Measurements from ENCODE around the gene HLA-DOB.
"Not testable (repeated sequence)": the region's sequence is repeated elsewhere in the genome, so short reads cannot be mapped to it uniquely, and the experiment has no call there.

The HLA-DOB gene

DNA sequence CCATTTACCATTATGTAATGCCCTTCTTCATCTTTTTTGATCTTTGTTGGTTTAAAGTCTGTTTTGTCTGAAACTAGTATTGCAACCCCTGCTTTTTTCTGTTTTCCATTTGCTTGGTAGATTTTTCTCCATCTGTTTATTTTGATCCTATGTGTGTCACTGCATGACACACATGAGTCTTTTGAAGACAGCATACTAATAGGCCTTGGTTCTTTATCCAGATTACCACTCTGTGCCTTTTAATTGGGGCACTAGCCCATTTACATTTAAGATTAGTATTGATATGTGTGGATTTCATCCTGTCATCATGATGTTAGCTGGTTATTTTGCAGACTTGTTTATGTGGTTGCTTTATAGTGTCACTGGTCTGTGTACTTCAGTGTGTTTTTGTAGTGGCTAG lies 11.4 kb downstream of the HLA-DOB start:
- not testable (repeated sequence) for H3K27ac Mint-ChIP-seq; H3K4me3 Mint-ChIP-seq; H3K36me3 Mint-ChIP-seq; H3K9me3 Mint-ChIP-seq (ENCODE audit: low read depth)
- peaks cover 22% of the 10 kb centered on the region for H3K27me3 Mint-ChIP-seq
- peaks cover 13% of the 10 kb centered on the region for H3K4me1 Mint-ChIP-seq (ENCODE audit: low read depth)

DNA sequence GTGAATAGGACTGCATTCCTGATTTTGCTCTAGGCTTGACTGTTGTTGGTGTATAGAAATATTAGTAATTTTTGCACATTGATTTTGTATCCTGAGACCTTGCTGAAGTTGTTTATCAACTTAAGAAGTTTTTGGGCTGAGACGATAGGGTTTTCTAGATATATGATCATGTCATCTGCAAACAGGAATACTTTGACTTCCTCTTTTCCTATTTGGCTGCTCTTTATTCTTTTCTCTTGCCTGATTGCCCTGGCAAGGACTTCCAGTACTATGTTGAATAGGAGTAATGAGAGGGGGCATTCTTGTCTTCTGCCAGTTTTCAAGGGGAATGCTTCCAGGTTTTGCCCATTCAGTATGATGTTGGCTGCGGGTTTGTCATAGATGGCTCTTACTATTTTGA lies 13.4 kb downstream of the HLA-DOB start:
- H3K4me1 Mint-ChIP-seq (ENCODE audit: low read depth), result peaks cover 13% of the 10 kb centered on the region
- H3K27me3 Mint-ChIP-seq, result peaks cover 31% of the 10 kb centered on the region
- H3K9me3 Mint-ChIP-seq (ENCODE audit: low read depth), result peaks cover 7% of the 10 kb centered on the region
- no peak overlapping the region for H3K4me3 Mint-ChIP-seq
- H3K36me3 Mint-ChIP-seq, result peaks cover 13% of the 10 kb centered on the region
- H3K27ac Mint-ChIP-seq, result no peak overlapping the region

DNA sequence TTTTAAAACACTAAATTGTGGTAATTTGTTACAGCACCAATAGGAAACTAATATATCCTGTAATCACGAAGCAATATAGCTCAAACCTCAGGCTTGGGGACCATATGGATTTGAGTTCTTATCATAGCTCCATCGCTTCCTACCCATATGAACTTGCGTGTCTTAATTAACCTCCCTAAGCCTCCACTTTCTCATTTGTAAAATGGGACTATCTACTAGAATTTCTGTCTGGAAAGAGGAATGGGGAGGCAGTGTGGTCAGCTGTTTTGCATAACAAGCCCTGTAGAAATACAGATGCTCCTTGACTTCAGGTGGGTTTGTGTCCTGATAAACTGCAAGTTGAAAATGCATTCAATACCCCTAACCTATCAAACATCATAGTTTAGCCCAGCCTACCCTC lies 17.1 kb downstream of the HLA-DOB start:
- Mint-ChIP-seq H3K36me3 (peaks cover 11% of the 10 kb centered on the region), H3K4me1 (ENCODE audit: low read depth) (peaks cover 14% of the 10 kb centered on the region)

DNA sequence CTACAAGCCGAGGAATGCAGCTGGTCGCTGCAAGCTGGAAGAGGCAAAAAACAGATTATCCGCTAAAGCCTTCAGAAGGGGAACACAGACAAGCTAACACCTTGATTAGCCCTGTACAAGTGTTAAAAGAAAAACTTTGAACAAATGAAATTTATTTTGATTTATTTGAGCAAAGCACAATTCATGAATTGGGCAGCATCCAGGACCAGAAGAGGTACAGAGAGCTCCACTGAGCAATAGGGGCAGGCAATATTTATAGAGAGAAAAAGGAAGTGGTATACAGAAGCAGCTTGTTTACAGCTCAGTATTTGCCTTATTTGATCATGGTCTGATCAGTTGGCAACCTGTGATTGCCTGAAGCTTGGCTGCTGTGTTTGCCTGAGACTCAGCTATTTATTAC lies 17.6 kb downstream of the HLA-DOB start:
- no peak overlapping the region for H3K4me3 Mint-ChIP-seq
- no peak overlapping the region for H3K27ac Mint-ChIP-seq
- H3K4me1 Mint-ChIP-seq (ENCODE audit: low read depth), result peaks cover 20% of the 10 kb centered on the region
- H3K9me3 Mint-ChIP-seq (ENCODE audit: low read depth), result peaks cover 8% of the 10 kb centered on the region
- H3K36me3 Mint-ChIP-seq, result peaks cover 8% of the 10 kb centered on the region
- H3K27me3 Mint-ChIP-seq, result peaks cover 31% of the 10 kb centered on the region

More for the DNA sequence above, 17.1 kb downstream of the HLA-DOB start:
- peaks cover 35% of the 10 kb centered on the region for H3K27me3 Mint-ChIP-seq
- H3K4me3 Mint-ChIP-seq, result no peak overlapping the region
- peaks cover 8% of the 10 kb centered on the region for H3K9me3 Mint-ChIP-seq (ENCODE audit: low read depth)
- H3K27ac Mint-ChIP-seq, result no peak overlapping the region

DNA sequence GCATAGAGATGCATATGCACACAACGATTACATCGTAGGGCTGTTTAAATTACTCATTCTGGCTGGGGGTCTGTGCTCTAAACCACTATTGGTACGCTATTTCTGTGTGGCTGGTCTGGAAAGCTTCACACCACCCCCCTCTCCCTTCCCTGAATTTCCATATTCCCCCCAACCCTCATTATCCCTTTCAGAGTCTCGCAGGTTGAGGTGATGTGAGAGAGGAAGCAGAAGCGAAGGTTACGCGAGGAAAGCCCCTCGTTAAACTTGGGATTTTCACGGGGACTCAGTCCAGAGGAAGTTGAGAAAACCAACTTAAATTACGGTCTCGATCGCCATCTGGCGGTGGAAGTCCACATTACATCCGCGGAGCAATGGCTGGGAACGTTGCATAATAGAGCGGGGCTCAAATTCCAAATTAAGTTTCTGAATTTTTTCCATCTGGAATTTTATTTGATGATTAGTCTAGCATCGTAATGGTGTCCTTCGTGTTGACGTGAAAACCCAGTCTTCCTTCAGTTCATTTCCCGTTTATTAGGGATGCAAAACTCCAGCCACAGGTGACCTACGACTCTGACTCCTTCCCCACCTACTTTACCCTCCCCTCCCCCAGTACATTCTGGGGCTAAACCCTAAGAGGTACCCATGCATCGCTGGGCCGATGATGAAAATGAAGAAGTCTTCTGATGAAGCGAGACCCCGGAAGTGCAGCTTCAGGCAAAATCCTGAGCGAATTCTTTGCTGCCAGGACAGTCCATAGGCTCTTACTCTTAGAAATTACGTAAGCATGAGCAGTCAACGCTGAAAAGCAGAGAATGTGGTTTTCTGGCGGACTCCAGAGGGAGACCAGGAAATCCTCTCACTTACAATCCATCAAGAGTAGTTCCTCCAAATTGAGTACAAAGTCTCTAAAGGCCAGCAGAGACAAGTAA lies 19.7 kb downstream of the HLA-DOB start:
- H3K4me1 Mint-ChIP-seq (ENCODE audit: low read depth), result peaks cover 27% of the 10 kb centered on the region
- H3K27ac Mint-ChIP-seq, result no peak overlapping the region
- H3K27me3 Mint-ChIP-seq, result peaks cover 22% of the 10 kb centered on the region
- peaks cover 8% of the 10 kb centered on the region for H3K9me3 Mint-ChIP-seq (ENCODE audit: low read depth)
- H3K36me3 Mint-ChIP-seq, result peaks cover 8% of the 10 kb centered on the region
- peak overlapping the region; percentile 77 for H3K4me3 Mint-ChIP-seq

DNA sequence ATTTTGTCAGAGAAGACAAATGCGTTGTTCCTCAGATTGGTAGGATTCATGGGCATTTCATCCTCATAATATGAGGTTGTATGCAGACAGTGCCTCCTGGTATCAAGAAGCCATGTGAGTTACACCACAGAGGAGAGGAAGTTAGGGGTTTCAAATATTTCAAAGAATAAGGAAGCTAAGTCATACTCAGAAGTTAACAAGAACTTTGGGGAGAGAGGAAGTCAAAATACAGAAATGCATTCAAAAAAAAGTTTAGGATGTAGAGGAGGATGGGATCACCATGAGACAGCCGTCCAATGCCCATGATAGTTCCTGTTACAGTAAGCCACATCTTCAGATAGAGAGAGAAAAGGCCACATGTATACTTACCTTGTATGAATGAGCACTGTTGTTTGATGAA lies 22.3 kb downstream of the HLA-DOB start:
- H3K4me3 Mint-ChIP-seq, result no peak overlapping the region
- H3K4me1 Mint-ChIP-seq (ENCODE audit: low read depth), result peaks cover 27% of the 10 kb centered on the region
- H3K36me3 Mint-ChIP-seq, result peaks cover 5% of the 10 kb centered on the region
- H3K9me3 Mint-ChIP-seq (ENCODE audit: low read depth), result peaks cover 8% of the 10 kb centered on the region
- no peak overlapping the region for H3K27ac Mint-ChIP-seq
- H3K27me3 Mint-ChIP-seq, result peaks cover 15% of the 10 kb centered on the region

DNA sequence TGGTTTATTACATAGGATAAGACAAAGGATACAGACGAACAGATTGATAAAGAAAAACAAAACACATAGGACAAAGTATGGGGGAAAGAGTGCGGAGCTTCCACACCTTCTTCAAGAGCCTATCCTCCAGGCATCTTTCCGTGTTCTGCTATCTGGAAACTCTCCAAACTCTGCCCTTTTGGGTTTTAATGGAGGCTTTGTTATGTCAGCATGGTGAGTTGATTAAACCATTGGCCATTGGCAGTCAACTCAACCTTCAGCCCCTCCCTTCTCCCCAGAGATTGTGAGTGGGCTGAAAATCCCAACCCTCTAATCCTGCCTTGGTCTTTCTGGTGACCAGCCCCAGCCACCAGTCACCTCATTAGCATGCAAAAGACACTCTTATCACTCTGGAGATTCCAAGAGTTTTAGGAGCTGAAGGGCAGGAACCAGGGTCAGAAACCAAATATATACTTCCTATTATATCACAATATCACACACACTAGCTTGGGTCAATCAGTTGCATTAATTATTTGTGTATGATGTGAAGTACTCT lies 23.8 kb downstream of the HLA-DOB start:
- no peak overlapping the region for H3K4me3 Mint-ChIP-seq
- peaks cover 27% of the 10 kb centered on the region for H3K4me1 Mint-ChIP-seq (ENCODE audit: low read depth)
- H3K27me3 Mint-ChIP-seq, result peaks cover 9% of the 10 kb centered on the region
- no peak overlapping the region for H3K27ac Mint-ChIP-seq
- H3K9me3 Mint-ChIP-seq (ENCODE audit: low read depth), result no peaks in the 10 kb centered on the region
- H3K36me3 Mint-ChIP-seq, result no peaks in the 10 kb centered on the region

DNA sequence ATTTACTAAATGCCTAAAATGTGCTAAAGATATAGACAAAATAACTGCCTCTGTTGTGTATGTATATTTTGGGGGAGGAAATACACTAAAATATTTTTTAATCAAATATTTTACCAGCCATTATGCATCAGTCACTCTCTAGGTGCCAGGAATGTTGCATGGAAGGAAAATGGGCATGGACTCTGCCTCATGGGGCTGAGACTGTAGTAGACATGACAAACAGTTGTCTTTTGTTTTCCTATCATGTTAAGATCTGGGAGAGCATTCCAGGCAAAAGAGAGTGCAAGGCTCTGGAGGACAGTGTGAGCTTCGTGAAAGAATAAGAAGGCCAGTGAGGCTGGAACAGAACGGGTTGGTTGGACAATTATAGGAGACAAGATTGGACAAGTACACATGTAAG lies 26.5 kb downstream of the HLA-DOB start:
- peaks cover 13% of the 10 kb centered on the region for H3K27me3 Mint-ChIP-seq
- H3K4me3 Mint-ChIP-seq, result no peak overlapping the region
- H3K4me1 Mint-ChIP-seq (ENCODE audit: low read depth), result peaks cover 18% of the 10 kb centered on the region
- no peaks in the 10 kb centered on the region for H3K9me3 Mint-ChIP-seq (ENCODE audit: low read depth)
- no peak overlapping the region for H3K27ac Mint-ChIP-seq
- H3K36me3 Mint-ChIP-seq, result no peaks in the 10 kb centered on the region

DNA sequence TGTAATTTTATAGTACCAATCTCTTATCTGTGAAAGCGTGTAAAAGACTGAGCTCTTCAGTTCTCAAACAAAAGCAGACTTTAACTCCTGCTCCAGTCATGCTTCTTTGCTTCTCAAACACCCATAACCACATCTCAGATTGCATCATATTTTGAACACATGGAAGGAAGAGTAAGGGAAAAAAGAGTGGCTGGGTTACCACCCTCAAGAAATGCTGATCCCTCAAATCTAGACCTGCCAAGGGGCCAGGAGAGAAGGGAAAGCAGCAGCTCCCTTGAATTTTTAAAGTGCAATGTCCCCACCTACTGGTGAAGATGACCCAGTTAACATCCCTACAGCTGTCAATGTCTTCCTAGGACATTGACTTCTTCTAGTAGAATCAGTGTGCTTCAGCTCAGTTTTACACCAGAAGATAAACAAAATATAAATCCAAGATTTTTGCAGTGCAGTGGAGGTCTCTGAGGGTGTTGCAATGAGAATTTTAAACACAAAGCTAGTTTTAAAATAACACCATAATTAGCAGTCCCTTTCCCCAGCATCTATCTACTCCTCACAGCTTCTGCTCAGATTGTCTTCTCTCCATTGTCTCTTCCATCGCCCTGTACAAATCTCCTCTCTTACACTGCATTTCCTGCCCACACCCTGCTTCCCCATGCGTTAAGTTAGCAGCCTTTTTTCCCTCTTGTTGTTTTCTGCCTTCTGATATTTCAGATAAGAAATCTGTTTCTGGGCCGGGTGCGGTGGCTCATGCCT lies 30.8 kb downstream of the HLA-DOB start:
- H3K4me3 Mint-ChIP-seq, result no peak overlapping the region

DNA sequence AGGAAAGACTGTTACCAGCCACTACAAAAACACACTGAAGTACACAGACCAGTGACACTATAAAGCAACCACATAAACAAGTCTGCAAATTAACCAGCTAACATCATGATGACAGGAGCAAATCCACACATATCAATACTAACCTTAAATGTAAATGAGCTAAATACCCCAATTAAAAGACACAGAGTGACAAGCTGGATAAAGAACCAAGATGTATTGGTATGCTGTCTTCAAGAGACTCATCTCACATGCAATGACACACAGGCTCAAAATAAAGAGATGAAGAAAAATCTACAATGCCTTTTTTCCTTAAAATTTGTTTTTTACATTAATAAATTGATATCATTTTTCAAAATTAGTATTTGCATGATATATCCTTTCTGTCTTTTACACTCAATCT lies 33.9 kb downstream of the HLA-DOB start:
- H3K27me3 Mint-ChIP-seq, result not testable (repeated sequence)

More for the DNA sequence above, 30.8 kb downstream of the HLA-DOB start:
- Mint-ChIP-seq H3K27ac (no peak overlapping the region), H3K4me1 (ENCODE audit: low read depth) (no peaks in the 10 kb centered on the region), H3K36me3 (peaks cover 6% of the 10 kb centered on the region), H3K9me3 (ENCODE audit: low read depth) (peaks cover 13% of the 10 kb centered on the region), H3K27me3 (peaks cover 11% of the 10 kb centered on the region)

DNA sequence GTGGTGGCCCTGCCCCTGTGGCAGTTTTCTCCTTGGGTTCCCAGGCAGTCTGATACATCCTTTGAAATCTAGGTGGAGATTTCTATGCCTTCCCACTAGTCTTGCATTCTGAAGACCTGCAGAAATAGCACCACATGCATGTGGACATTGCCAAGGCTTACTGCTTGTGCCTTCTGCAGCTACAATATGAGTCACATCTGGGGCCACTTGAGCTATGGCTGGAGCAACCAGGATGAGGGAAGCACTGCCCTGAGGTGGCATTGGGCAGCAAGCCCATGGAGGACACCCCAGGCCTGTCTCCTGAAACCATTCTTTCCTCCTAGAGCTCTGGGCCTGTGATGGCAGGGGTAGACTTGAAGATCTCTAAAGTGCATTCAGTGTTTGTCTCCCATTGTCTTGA lies 37.8 kb downstream of the HLA-DOB start:
- Mint-ChIP-seq H3K36me3 (peaks cover 6% of the 10 kb centered on the region), H3K9me3 (ENCODE audit: low read depth) (peaks cover 13% of the 10 kb centered on the region), H3K4me3 (no peak overlapping the region), H3K4me1 (ENCODE audit: low read depth) (no peaks in the 10 kb centered on the region), H3K27me3 (peaks cover 2% of the 10 kb centered on the region), H3K27ac (no peak overlapping the region)

More for the DNA sequence above, 33.9 kb downstream of the HLA-DOB start:
- peaks cover 13% of the 10 kb centered on the region for H3K9me3 Mint-ChIP-seq (ENCODE audit: low read depth)
- H3K27ac Mint-ChIP-seq; H3K36me3 Mint-ChIP-seq; H3K4me1 Mint-ChIP-seq (ENCODE audit: low read depth); H3K4me3 Mint-ChIP-seq: not testable (repeated sequence)

DNA sequence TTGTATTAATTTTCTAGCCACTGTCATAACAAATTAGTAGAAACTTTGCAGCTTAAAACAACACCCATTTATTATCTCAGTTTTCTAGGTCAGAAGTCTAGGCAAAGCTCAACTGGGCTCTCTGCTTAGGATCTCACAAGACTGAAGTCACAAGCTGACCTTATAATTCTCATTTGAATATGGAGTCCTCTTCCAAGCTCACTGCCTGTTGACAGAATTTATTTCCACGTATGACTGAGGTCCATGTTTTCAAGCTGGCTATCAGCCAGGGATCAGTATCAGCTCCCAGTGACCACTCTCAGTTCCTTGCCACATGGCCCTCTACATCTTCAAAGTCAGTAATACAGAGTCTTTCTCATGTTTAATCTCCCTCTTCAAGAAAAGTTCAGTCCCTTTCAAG lies 41.7 kb downstream of the HLA-DOB start:
- Mint-ChIP-seq H3K4me3 (no peak overlapping the region), H3K36me3 (no peaks in the 10 kb centered on the region), H3K27me3 (peaks cover 10% of the 10 kb centered on the region), H3K4me1 (ENCODE audit: low read depth) (no peaks in the 10 kb centered on the region), H3K9me3 (ENCODE audit: low read depth) (no peaks in the 10 kb centered on the region), H3K27ac (no peak overlapping the region)

DNA sequence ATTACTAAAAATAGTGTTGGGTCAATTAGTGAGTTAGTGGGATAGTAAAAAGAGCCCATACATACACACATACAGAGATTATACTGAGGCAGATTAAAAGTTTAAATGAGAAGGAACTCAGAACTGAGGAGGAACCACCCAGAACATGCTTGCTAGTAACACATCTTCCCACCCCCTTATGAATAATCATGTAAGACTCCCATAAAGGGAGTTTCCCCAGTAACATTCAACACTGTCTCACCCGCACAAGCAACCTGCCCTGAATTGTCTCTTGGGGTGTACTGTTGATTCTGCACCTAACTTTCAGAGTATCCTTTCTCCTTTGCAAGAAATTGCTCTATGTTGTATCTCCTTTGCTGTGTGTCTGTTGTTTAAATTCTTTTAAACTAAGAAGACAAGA lies 42.4 kb downstream of the HLA-DOB start:
- no peak overlapping the region for H3K4me3 Mint-ChIP-seq
- H3K9me3 Mint-ChIP-seq (ENCODE audit: low read depth), result no peaks in the 10 kb centered on the region
- H3K27me3 Mint-ChIP-seq, result peaks cover 15% of the 10 kb centered on the region
- H3K4me1 Mint-ChIP-seq (ENCODE audit: low read depth), result no peaks in the 10 kb centered on the region
- no peak overlapping the region for H3K27ac Mint-ChIP-seq
- H3K36me3 Mint-ChIP-seq, result no peaks in the 10 kb centered on the region

DNA sequence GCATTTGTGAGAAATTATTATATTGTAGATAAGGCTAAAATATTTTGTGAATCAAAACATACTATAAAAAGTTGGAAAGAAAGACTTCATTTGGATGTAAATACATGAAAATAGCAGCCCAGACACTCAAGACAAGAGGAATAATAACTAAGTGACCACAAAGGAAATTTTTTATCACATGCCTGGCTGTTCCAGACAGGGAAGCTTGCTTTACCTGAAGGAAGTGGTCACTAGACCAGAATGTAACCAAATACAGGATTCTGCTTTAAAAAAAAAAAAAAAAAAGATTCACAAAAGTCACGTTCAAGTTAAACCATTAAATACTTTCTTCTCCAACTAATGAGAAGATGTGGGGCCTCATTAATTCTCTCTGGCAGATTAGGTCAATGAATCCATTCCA lies 44.1 kb downstream of the HLA-DOB start:
- Mint-ChIP-seq H3K4me1 (ENCODE audit: low read depth) (no peaks in the 10 kb centered on the region), H3K27me3 (peaks cover 15% of the 10 kb centered on the region), H3K36me3 (no peaks in the 10 kb centered on the region), H3K9me3 (ENCODE audit: low read depth) (no peaks in the 10 kb centered on the region), H3K27ac (no peak overlapping the region), H3K4me3 (no peak overlapping the region)

DNA sequence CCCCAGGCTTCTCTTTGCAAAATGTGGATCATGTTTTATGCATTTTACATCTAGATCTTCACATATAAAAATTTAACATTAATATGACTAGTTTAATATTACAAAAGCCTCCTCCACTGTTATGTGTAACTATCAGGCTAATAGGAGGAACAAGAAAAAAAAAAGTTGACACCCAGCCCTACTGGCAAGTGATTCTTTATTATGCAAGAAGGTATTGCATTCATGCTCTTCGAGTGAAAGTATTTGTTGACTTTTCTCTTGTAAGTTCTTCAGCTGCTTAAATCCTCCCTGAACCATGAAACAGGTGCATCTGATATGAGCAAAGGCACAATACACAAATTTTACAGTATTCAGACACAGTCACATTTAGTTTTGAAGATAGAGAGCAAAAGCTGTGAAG lies 52.8 kb downstream of the HLA-DOB start:
- Mint-ChIP-seq H3K4me3 (no peak overlapping the region), H3K4me1 (ENCODE audit: low read depth) (no peaks in the 10 kb centered on the region), H3K36me3 (no peaks in the 10 kb centered on the region), H3K9me3 (ENCODE audit: low read depth) (no peaks in the 10 kb centered on the region), H3K27me3 (peaks cover 14% of the 10 kb centered on the region), H3K27ac (no peak overlapping the region)

All from activated naive CD8-positive, alpha-beta T cell (primary cell).